HCT116 (cell line): Measurements from ENCODE around the gene B4GALNT3.

Source experiments
- CTCF ChIP-seq, 3 experiments: fragments of 200-600 bp in 1 of 3; sonication (generic) in 1 of 3; IDR thresholded peaks in 2 of 3; conservative IDR thresholded peaks in 1 of 3; 2 replicates each; pipeline ENCODE4 v1.5.1; 2012 to 2017; ENCODE audit warnings: low read depth in 2 of 3, low read length in 2 of 3, antibody characterized with exemption in 1 of 3, borderline replicate concordance in 1 of 3, control low read depth in 1 of 3, mild to moderate bottlenecking in 1 of 3, mixed read lengths in 1 of 3, mixed run types in 1 of 3, moderate library complexity in 1 of 3; ENCODE audit not compliant: insufficient read depth in 1 of 3
- JUND ChIP-seq: IDR thresholded peaks from 2 replicates; pipeline ENCODE4 v1.6.1; 2012
- POLR2A ChIP-seq: IDR thresholded peaks from 2 replicates; pipeline ENCODE4 v1.7.0; 2011; ENCODE audit warnings: borderline replicate concordance; ENCODE audit not compliant: insufficient read depth, insufficient read length; ENCODE audit errors: extremely low read depth
- POLR2AphosphoS5 ChIP-seq: IDR thresholded peaks from 2 replicates; pipeline ENCODE4 v1.6.1; 2011; ENCODE audit warnings: mild to moderate bottlenecking, low read depth, low read length, moderate library complexity
- RAD21 ChIP-seq: IDR thresholded peaks from 2 replicates; pipeline ENCODE4 v1.6.1; 2012; ENCODE audit warnings: low read depth, mild to moderate bottlenecking
- SIN3A ChIP-seq: IDR thresholded peaks from 2 replicates; pipeline ENCODE4 v1.6.1; 2012; ENCODE audit warnings: low read depth
- SP1 ChIP-seq: IDR thresholded peaks from 2 replicates; pipeline ENCODE4 v1.6.1; 2012; ENCODE audit warnings: low read depth

GRCh38 chr12:565589-566105 lies 105.9 kb downstream of the B4GALNT3 start:
- TF ChIP-seq POLR2A (no peak), CTCF (IDR thresholded peaks at IDR 0.05 in 2 of 3, conservative IDR thresholded peaks at IDR 0.05 in 1 of 3; ENCODE audit: borderline replicate concordance in 1 of 3, insufficient read depth in 1 of 3, low read depth in 2 of 3, low read length in 2 of 3) (no peak), SP1 (no peak), RAD21 (no peak), POLR2AphosphoS5 (no peak), JUND (no peak), SIN3A (no peak)
